Vagina (tissue), 2 donors: ENCODE measurements around the gene WDFY3. TPM values are rescaled to one million over a fixed set of nuclear protein-coding genes. Genes with fewer than 3 reads are reported as not detected.

Experiments
- DNase-seq, 2 donors: peaks; one replicate each; pipeline ENCODE4 v3.0.0-alpha.2; 2017; ENCODE audit errors: extremely low spot score in 2 of 2
- H3K27ac ChIP-seq: fragments of 200-600 bp; sonication (generic); one replicate; pipeline ENCODE4 v1.5.1; 2019
- H3K27me3 ChIP-seq: fragments of 200-600 bp; sonication (generic); one replicate; pipeline ENCODE4 v1.5.1; 2019
- H3K36me3 ChIP-seq, 2 donors: fragments of 200-600 bp; sonication (generic); one replicate each; pipeline ENCODE4 v1.5.1; 2017 to 2019
- H3K4me1 ChIP-seq: fragments of 200-600 bp; sonication (generic); one replicate; pipeline ENCODE4 v1.5.1; 2019
- H3K4me3 ChIP-seq, 2 donors: fragments of 200-600 bp; sonication (generic); 1 replicate in 1 of 2; 2 replicates in 1 of 2; pipeline ENCODE4 v1.5.1; 2016 to 2019
- H3K9me3 ChIP-seq: fragments of 200-600 bp; sonication (generic); one replicate; pipeline ENCODE4 v1.5.1; 2019
- CTCF ChIP-seq, 3 experiments: fragments of 450-650 bp in 2 of 3; fragments of 200-600 bp in 1 of 3; sonication (generic) in 1 of 3; IDR thresholded peaks; one replicate each; pipeline ENCODE4 v1.5.1; 2017 to 2019; ENCODE audit warnings: antibody characterized with exemption in 3 of 3, mild to moderate bottlenecking in 2 of 3, moderate library complexity in 2 of 3
- POLR2A ChIP-seq, 2 donors: fragments of 450-650 bp; IDR thresholded peaks; one replicate each; pipeline ENCODE4 v1.6.1; 2017; ENCODE audit warnings: antibody characterized with exemption in 2 of 2, mild to moderate bottlenecking in 2 of 2, moderate library complexity in 2 of 2
- POLR2AphosphoS5 ChIP-seq, 2 donors: sonication (generic); formaldehyde crosslinking; IDR thresholded peaks; one replicate each; pipeline ENCODE4 v1.9.0; 2017; ENCODE audit warnings: antibody characterized with exemption in 2 of 2, mild to moderate bottlenecking in 2 of 2, low read depth in 1 of 2; ENCODE audit not compliant: insufficient read depth in 1 of 2
- intact Hi-C: fragments of 100-400 bp; cut with DNase I; formaldehyde crosslinking; loops from one replicate; pipeline ENCODE4 v1.15.1; 2023
- total RNA-seq: library from RNA; depleted of rRNA; stranded (reverse); fragments of >200 nt; gene quantifications from one replicate; pipeline ENCODE4 v1.2.3, GENCODE V29; 2016

Gene WDFY3
- total RNA-seq, 1 donor from 2014 or later: 67.8 TPM

DNA sequence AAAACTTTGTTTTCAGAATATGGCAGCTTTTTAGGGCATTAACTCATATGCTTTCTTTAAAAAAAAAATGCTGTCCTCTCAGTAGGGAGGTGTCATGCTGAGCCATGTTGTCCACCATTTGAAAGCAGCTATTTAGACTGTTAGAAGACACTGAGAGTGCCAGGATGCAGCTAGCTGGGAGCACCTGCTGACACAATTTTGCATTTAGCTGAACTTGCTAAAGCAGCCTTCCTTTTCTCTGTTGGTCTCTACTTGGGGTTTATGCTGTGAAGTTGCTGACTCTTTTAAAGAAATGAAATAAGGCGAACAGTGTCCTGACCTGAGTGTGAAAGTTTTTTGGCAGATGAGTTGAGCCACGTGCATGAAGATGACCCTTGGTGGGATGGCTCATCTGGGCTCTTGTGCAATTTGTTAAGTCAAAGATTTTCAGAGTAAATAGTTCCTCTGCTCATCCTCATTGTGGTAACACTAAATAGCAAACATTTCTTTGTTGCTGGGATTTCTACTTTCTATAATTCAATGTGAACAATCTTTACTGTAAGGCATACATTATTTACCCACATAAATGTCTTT lies 319.1 kb downstream of the WDFY3 start:
- TF ChIP-seq POLR2AphosphoS5 (IDR thresholded peaks at IDR 0.05; ENCODE audit: insufficient read depth in 1 of 2, low read depth in 1 of 2) (no peak), CTCF (IDR thresholded peaks at IDR 0.05) (no peak), POLR2A (IDR thresholded peaks at IDR 0.05) (no peak)
- no peak for DNase-seq
- Histone ChIP-seq H3K4me3 (no peak overlapping the region), H3K4me1 (no peaks in the 10 kb centered on the region), H3K27me3 (no peaks in the 10 kb centered on the region), H3K27ac (no peak overlapping the region), H3K9me3 (no peaks in the 10 kb centered on the region), H3K36me3 (no peaks in the 10 kb centered on the region)
- intact Hi-C loops: no loop called here

DNA sequence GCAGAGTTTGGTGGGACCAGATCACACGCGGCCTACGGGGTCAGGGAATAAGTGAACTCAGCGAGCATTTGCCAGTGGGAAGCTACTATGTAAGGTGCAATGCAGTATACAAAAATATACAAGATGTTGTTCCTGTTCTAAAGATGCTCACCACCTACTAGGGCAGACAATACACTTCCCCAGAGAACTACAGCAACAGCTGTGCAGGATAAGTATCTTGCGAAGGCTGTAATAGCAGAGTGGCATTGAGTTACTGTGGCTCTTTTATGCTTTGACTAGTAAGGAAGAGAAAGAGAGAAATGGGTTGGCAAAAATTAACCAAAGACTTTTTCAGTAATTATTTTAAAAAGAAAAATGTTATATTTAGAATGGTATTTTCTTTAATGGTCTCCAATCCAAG lies 322.4 kb downstream of the WDFY3 start:
- Histone ChIP-seq H3K4me1 (no peaks in the 10 kb centered on the region), H3K9me3 (no peaks in the 10 kb centered on the region), H3K27me3 (no peaks in the 10 kb centered on the region), H3K4me3 (no peak overlapping the region), H3K27ac (no peak overlapping the region), H3K36me3 (peaks cover 0 to 5% of the 10 kb centered on the region in 2 donors)
- DNase-seq: no peak
- intact Hi-C loops: no loop called here
- TF ChIP-seq POLR2A (IDR thresholded peaks at IDR 0.05) (no peak), CTCF (IDR thresholded peaks at IDR 0.05) (no peak), POLR2AphosphoS5 (IDR thresholded peaks at IDR 0.05; ENCODE audit: insufficient read depth in 1 of 2, low read depth in 1 of 2) (no peak)

DNA sequence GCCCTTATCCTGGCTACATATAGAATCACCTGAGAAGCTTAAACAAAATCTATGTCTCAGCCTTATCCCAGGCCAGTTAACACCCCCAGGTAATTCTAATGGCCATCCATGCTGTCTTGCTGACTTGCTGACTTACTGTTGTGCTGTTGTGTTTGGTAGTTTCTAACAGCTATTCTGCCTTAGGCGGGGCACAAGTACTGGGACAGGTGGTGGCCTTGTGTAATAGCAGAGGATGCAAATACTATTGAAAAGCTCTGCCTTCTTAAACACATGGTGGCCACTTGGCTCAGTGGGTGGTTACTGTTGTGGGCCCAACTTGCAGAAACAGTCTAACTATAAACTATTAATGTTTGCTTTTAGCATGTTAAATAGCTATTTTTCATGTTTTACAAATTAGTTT lies 327.3 kb downstream of the WDFY3 start:
- intact Hi-C loops: no loop called here
- DNase-seq: no peak
- H3K36me3 ChIP-seq: peaks cover 0 to 5% of the 10 kb centered on the region in 2 donors
- H3K27me3 ChIP-seq: no peaks in the 10 kb centered on the region
- TF ChIP-seq POLR2AphosphoS5 (IDR thresholded peaks at IDR 0.05; ENCODE audit: insufficient read depth in 1 of 2, low read depth in 1 of 2) (no peak), CTCF (IDR thresholded peaks at IDR 0.05) (no peak), POLR2A (IDR thresholded peaks at IDR 0.05) (no peak)
- no peak overlapping the region for H3K4me3 ChIP-seq
- H3K27ac ChIP-seq: no peak overlapping the region
- no peaks in the 10 kb centered on the region for H3K9me3 ChIP-seq
- no peaks in the 10 kb centered on the region for H3K4me1 ChIP-seq

- no peaks in the 10 kb centered on the region for H3K27me3 ChIP-seq
- H3K4me3 ChIP-seq: no peak overlapping the region
- peaks cover 0 to 5% of the 10 kb centered on the region in 2 donors for H3K36me3 ChIP-seq
- no peaks in the 10 kb centered on the region for H3K4me1 ChIP-seq
- DNase-seq: no peak
- intact Hi-C loops: no loop called here
- H3K9me3 ChIP-seq: no peaks in the 10 kb centered on the region
- no peak overlapping the region for H3K27ac ChIP-seq
- TF ChIP-seq POLR2A (IDR thresholded peaks at IDR 0.05) (no peak), POLR2AphosphoS5 (IDR thresholded peaks at IDR 0.05; ENCODE audit: insufficient read depth in 1 of 2, low read depth in 1 of 2) (no peak), CTCF (IDR thresholded peaks at IDR 0.05) (no peak)
These were observed 328.4 kb downstream of the WDFY3 start for GRCh38 chr4:84638092-84638491.

DNA sequence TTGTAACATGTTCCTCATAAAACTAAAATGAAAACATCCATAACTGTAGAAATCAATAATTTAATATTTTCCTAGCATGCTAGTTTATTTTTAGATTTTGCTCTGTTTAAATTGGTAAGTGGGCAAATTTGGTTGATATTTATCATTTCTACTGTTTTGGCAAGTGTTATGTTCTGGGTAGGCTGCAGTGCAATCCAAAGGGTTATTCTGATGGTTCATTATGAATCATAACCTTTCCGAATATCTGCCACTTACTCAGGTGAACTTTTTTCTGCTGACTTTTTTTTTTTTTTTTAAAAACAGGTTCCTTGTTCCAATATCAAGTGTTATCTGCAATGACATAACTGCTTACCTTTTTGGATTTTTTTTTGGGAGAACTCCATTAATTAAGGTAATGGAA lies 331.5 kb downstream of the WDFY3 start:
- TF ChIP-seq POLR2AphosphoS5 (IDR thresholded peaks at IDR 0.05; ENCODE audit: insufficient read depth in 1 of 2, low read depth in 1 of 2) (peak in 1 of 2 donors; percentile 32), CTCF (IDR thresholded peaks at IDR 0.05) (no peak), POLR2A (IDR thresholded peaks at IDR 0.05) (no peak)
- Histone ChIP-seq H3K27me3 (no peaks in the 10 kb centered on the region), H3K4me3 (no peak overlapping the region), H3K9me3 (no peaks in the 10 kb centered on the region), H3K4me1 (no peaks in the 10 kb centered on the region), H3K27ac (no peak overlapping the region), H3K36me3 (no peaks in the 10 kb centered on the region)
- no peak for DNase-seq
- intact Hi-C loops: no loop called here
